ENCODE data around the gene SVOP.

Gene SVOP

DNA sequence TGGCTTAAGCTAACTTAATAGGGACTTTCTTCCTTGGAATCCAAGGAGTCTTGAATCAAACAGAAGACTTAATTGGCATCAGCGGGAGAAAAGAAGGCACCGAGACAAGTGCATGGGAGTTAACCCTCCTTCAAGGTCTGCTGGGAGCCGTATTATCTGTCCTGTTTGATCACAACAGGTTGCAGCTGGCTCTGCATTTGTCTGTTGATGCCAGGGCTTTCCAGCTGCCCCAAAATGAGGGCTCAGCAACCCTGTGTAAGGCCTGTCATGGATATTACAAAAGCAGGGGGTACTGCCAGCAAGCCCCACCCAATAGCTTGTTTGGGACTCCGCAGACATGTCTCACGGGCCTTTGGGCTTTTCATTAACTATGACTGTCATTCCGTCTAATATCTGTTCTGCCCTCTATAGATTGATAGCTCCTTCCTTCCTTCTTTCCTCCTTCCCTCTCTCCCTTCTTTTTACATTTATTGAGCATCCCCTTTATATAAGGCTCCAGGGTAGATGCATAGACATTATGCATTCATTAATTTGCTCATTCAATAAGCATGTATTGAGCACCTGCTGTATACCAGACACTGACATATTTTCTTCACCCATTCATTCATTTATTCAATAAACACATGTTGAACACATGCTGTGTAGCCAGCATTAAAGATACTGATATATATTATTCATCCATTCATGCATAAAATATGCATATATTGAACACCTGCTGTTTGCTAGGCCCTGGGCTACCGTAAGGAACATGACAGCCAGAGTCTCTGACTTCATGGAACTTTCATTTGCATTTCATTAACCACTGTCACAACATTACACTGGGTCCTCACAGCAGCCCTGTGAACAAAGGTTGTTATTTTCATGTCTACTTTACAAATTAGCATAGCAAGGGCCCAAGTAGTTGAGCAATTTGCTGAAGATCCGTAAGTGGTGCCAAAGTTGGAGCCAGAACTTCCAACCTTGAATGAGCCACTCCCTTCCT is 56.2 kb downstream of the SVOP start:
- TF ChIP-seq, protein P1, sequence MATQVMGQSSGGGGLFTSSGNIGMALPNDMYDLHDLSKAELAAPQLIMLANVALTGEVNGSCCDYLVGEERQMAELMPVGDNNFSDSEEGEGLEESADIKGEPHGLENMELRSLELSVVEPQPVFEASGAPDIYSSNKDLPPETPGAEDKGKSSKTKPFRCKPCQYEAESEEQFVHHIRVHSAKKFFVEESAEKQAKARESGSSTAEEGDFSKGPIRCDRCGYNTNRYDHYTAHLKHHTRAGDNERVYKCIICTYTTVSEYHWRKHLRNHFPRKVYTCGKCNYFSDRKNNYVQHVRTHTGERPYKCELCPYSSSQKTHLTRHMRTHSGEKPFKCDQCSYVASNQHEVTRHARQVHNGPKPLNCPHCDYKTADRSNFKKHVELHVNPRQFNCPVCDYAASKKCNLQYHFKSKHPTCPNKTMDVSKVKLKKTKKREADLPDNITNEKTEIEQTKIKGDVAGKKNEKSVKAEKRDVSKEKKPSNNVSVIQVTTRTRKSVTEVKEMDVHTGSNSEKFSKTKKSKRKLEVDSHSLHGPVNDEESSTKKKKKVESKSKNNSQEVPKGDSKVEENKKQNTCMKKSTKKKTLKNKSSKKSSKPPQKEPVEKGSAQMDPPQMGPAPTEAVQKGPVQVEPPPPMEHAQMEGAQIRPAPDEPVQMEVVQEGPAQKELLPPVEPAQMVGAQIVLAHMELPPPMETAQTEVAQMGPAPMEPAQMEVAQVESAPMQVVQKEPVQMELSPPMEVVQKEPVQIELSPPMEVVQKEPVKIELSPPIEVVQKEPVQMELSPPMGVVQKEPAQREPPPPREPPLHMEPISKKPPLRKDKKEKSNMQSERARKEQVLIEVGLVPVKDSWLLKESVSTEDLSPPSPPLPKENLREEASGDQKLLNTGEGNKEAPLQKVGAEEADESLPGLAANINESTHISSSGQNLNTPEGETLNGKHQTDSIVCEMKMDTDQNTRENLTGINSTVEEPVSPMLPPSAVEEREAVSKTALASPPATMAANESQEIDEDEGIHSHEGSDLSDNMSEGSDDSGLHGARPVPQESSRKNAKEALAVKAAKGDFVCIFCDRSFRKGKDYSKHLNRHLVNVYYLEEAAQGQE (IDR thresholded peaks at IDR 0.05; ENCODE audit: insufficient read depth in 1 of 2, low read depth in 2 of 2, low read length in 2 of 2) = no peak
- TF ChIP-seq SIN3A (IDR thresholded peaks at IDR 0.05; ENCODE audit: borderline replicate concordance, insufficient read depth, low read length) = no peak
- TF ChIP-seq TAF1 (IDR thresholded peaks at IDR 0.05; ENCODE audit: borderline replicate concordance, insufficient read depth, low read length) = no peak

GRCh38 chr12:108962256-108962655 is 58.6 kb downstream of the SVOP start:
- TF ChIP-seq POLR2AphosphoS5 (IDR thresholded peaks at IDR 0.05; ENCODE audit: low read depth, low read length) (no peak), FOXP2 (optimal IDR thresholded peaks at IDR 0.05; ENCODE audit: borderline replicate concordance, extremely low read depth, extremely low read length, insufficient read depth) (no peak), SIN3A (IDR thresholded peaks at IDR 0.05; ENCODE audit: borderline replicate concordance, insufficient read depth, low read length) (no peak), TAF1 (IDR thresholded peaks at IDR 0.05; ENCODE audit: borderline replicate concordance, insufficient read depth, low read length) (no peak)
- TF ChIP-seq, protein P1 (IDR thresholded peaks at IDR 0.05; ENCODE audit: insufficient read depth in 1 of 2, low read depth in 2 of 2, low read length in 2 of 2) = no peak

- TF ChIP-seq TAF1 (IDR thresholded peaks at IDR 0.05; ENCODE audit: borderline replicate concordance, insufficient read depth, low read length) (no peak), SIN3A (IDR thresholded peaks at IDR 0.05; ENCODE audit: borderline replicate concordance, insufficient read depth, low read length) (no peak), POLR2AphosphoS5 (IDR thresholded peaks at IDR 0.05; ENCODE audit: low read depth, low read length) (no peak)
These were observed 60.9 kb downstream of the SVOP start for GRCh38 chr12:108959748-108960655.

DNA sequence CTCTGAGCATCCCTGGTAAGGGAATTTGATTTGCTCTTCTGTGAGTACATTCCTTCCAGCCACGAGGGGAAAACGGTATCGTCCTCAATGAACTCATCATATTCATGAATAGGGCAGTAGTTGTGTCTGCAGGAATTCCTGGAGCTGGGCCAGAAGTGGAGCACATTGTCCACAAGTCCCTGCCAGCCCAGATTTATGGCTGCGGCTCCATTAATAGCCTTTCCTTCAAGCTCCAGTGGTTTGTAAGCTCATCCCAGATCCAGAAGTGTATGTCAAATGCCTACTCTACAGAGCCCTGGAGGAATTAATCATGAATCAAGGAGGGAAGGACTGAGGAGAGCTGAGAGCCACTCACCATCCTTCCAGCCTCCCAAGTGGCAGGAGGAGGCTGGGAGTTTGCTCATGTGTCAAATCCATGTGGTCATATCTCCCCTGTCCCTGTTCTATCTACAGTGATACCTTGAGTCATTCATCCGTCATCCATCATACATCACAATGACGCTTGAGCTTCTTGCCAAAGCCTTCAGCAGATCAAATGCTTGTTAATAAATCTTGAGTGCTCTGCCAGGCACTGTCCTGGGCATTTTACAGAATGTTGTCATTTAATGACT is 65.5 kb downstream of the SVOP start:
- TF ChIP-seq TAF1 (IDR thresholded peaks at IDR 0.05; ENCODE audit: borderline replicate concordance, insufficient read depth, low read length) (no peak), SIN3A (IDR thresholded peaks at IDR 0.05; ENCODE audit: borderline replicate concordance, insufficient read depth, low read length) (no peak)
- TF ChIP-seq, protein P1 (IDR thresholded peaks at IDR 0.05; ENCODE audit: insufficient read depth in 1 of 2, low read depth in 2 of 2, low read length in 2 of 2) = no peak

GRCh38 chr12:108950991-108951739 is 69.7 kb downstream of the SVOP start:
- TF ChIP-seq POLR2AphosphoS5 (IDR thresholded peaks at IDR 0.05; ENCODE audit: low read depth, low read length) (no peak), SIN3A (IDR thresholded peaks at IDR 0.05; ENCODE audit: borderline replicate concordance, insufficient read depth, low read length) (no peak), TAF1 (IDR thresholded peaks at IDR 0.05; ENCODE audit: borderline replicate concordance, insufficient read depth, low read length) (no peak), FOXP2 (optimal IDR thresholded peaks at IDR 0.05; ENCODE audit: borderline replicate concordance, extremely low read depth, extremely low read length, insufficient read depth) (no peak)
- TF ChIP-seq, protein P1 (IDR thresholded peaks at IDR 0.05; ENCODE audit: insufficient read depth in 1 of 2, low read depth in 2 of 2, low read length in 2 of 2) = no peak

Data from PFSK-1 (cell line).